ENCODE data around the gene NCF4. TPM values are rescaled to one million over a fixed set of nuclear protein-coding genes. Genes with fewer than 3 reads are reported as not detected.

The NCF4 gene
- total and polyA plus RNA-seq, 9 of the 15 experiments (the other 6 are each of a cell fraction or from before 2014, with no cell fraction given): 0.04 to 0.95 (median 0.33) TPM

DNA sequence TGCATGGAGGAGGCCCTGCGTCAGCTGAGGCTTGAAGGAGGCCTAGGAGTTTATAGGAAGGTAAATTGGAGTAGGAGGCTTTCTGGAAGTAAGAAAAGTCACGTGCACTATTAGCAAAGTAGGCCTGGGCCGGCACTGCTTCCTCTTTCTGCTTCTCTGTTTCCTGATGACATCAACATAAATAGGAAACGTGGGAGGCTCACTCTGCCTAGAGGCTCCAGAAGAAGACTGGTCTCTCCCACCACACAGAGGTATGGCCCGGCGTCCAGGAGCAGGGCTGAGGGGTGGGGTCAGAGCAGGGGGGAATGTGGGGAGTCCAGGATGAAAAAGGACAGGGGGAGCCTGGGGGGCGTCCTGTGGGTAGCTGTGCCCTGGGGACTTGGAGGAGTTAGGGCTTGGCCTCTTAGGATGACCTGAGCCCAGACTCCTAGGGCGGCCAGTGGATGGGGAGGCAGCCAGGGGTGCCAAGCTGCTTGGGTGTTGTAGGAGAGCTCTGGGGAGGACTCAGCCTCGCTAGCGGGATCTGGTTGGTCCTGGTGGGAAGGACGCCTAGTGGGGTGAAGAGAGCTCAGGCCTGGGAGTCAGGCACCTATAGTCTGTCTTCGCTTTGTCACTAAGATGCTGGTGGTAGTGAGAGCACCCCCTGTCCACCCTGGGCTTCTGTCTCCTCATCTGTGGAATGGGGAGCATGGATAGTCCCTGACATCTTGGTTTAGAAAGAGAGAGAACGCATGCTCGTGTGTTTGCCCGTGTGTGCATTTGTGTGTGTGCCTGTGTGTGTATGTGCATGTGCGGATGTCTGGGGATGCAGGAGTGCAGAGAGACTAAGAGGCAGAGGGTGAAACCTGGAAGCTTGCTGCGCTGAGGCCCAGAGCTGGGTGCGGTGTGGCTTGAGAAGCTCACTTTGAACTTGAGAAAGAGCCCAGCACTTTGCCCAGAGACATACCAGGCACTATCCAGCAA, 52.9 kb downstream of the NCF4 start, which contains the start of gene CSF2RB:
CSF2RB (plus strand) TSS at position 202 of the 963 bp plus-strand sequence. CDS start 8,580 bp downstream, outside the sequence.
- ATAC-seq (peak; percentile 61; the same call in 2 of the 3 replicates), FAIRE-seq (no peak), DNase-seq (ENCODE audit: extremely low read depth in 1 of 4, low spot score in 3 of 4) (peak in 1 of 4 experiments; percentile 11)
- BruUV-seq (replicated peaks): no TSS peak
- WGBS (ENCODE audit: insufficient coverage, low coverage, missing lambda C conversion rate): 8% methylated on average over 13 of the region's 18 CpGs
- Histone ChIP-seq H3K9me3 (replicated peaks; ENCODE audit: control insufficient read depth, insufficient read depth, low read depth, low read length) (no peaks in the 10 kb centered on the region), H3K79me2 (ENCODE audit: control insufficient read depth, insufficient read depth, low read length) (no peaks in the 10 kb centered on the region), H3K4me1 (replicated peaks in 1 of 2; ENCODE audit: control insufficient read depth in 2 of 2, insufficient read depth in 2 of 2, low read length in 2 of 2) (peaks cover 0 to 5% of the 10 kb centered on the region in 2 experiments; a peak in 2 of 5 replicates), H3K27me3 (ENCODE audit: control insufficient read depth in 2 of 2, insufficient read depth in 2 of 2, low read length in 2 of 2) (peaks cover 0 to 4% of the 10 kb centered on the region in 2 experiments; a peak in 2 of 5 replicates), H2AFZ (ENCODE audit: low read depth, low read length) (no peak within 1 kb of the TSS), H3K27ac (ENCODE audit: extremely low read depth, low read depth, low read length) (no peak within 1 kb of the TSS), H3K4me2 (ENCODE audit: insufficient read depth, low read length) (no peak within 1 kb of the TSS), H3K36me3 (ENCODE audit: control insufficient read depth, insufficient read depth, low read length) (no peaks in the 10 kb centered on the region), H4K20me1 (replicated peaks; ENCODE audit: control insufficient read depth, insufficient read depth, low read length) (no peaks in the 10 kb centered on the region), H3K9me1 (ENCODE audit: control insufficient read depth, insufficient read depth, low read length) (no peaks in the 10 kb centered on the region), H3K9ac (ENCODE audit: insufficient read depth in 1 of 2, low read depth in 2 of 2, low read length in 2 of 2) (no peak within 1 kb of the TSS; a peak in 1 of 4 replicates), H3K4me3 (no peak within 1 kb of the TSS)
- in situ Hi-C loops (cut with MboI) (no loop called here), intact Hi-C loops (cut with micrococcal nuclease) (no loop called here)
- CTCF ChIA-PET (ENCODE audit: low intra/inter-chr PET ratio): no interaction called here
- POLR2A ChIA-PET: no interaction called here
- TF ChIP-seq BHLHE40 (IDR thresholded peaks at IDR 0.05; ENCODE audit: low read length) (peak; percentile 84), KAT2B (IDR thresholded peaks at IDR 0.05; ENCODE audit: low read depth, low read length) (no peak), MED1 (CRISPR knock-in tag; IDR thresholded peaks at IDR 0.05; ENCODE audit: borderline replicate concordance) (no peak), ATF7 (IDR thresholded peaks at IDR 0.05) (peak; percentile 74), SIX5 (IDR thresholded peaks at IDR 0.05; ENCODE audit: borderline replicate concordance in 1 of 2, insufficient read depth in 1 of 2, low read depth in 1 of 2, low read length in 2 of 2) (no peak)
- TF ChIP-seq, protein P1, sequence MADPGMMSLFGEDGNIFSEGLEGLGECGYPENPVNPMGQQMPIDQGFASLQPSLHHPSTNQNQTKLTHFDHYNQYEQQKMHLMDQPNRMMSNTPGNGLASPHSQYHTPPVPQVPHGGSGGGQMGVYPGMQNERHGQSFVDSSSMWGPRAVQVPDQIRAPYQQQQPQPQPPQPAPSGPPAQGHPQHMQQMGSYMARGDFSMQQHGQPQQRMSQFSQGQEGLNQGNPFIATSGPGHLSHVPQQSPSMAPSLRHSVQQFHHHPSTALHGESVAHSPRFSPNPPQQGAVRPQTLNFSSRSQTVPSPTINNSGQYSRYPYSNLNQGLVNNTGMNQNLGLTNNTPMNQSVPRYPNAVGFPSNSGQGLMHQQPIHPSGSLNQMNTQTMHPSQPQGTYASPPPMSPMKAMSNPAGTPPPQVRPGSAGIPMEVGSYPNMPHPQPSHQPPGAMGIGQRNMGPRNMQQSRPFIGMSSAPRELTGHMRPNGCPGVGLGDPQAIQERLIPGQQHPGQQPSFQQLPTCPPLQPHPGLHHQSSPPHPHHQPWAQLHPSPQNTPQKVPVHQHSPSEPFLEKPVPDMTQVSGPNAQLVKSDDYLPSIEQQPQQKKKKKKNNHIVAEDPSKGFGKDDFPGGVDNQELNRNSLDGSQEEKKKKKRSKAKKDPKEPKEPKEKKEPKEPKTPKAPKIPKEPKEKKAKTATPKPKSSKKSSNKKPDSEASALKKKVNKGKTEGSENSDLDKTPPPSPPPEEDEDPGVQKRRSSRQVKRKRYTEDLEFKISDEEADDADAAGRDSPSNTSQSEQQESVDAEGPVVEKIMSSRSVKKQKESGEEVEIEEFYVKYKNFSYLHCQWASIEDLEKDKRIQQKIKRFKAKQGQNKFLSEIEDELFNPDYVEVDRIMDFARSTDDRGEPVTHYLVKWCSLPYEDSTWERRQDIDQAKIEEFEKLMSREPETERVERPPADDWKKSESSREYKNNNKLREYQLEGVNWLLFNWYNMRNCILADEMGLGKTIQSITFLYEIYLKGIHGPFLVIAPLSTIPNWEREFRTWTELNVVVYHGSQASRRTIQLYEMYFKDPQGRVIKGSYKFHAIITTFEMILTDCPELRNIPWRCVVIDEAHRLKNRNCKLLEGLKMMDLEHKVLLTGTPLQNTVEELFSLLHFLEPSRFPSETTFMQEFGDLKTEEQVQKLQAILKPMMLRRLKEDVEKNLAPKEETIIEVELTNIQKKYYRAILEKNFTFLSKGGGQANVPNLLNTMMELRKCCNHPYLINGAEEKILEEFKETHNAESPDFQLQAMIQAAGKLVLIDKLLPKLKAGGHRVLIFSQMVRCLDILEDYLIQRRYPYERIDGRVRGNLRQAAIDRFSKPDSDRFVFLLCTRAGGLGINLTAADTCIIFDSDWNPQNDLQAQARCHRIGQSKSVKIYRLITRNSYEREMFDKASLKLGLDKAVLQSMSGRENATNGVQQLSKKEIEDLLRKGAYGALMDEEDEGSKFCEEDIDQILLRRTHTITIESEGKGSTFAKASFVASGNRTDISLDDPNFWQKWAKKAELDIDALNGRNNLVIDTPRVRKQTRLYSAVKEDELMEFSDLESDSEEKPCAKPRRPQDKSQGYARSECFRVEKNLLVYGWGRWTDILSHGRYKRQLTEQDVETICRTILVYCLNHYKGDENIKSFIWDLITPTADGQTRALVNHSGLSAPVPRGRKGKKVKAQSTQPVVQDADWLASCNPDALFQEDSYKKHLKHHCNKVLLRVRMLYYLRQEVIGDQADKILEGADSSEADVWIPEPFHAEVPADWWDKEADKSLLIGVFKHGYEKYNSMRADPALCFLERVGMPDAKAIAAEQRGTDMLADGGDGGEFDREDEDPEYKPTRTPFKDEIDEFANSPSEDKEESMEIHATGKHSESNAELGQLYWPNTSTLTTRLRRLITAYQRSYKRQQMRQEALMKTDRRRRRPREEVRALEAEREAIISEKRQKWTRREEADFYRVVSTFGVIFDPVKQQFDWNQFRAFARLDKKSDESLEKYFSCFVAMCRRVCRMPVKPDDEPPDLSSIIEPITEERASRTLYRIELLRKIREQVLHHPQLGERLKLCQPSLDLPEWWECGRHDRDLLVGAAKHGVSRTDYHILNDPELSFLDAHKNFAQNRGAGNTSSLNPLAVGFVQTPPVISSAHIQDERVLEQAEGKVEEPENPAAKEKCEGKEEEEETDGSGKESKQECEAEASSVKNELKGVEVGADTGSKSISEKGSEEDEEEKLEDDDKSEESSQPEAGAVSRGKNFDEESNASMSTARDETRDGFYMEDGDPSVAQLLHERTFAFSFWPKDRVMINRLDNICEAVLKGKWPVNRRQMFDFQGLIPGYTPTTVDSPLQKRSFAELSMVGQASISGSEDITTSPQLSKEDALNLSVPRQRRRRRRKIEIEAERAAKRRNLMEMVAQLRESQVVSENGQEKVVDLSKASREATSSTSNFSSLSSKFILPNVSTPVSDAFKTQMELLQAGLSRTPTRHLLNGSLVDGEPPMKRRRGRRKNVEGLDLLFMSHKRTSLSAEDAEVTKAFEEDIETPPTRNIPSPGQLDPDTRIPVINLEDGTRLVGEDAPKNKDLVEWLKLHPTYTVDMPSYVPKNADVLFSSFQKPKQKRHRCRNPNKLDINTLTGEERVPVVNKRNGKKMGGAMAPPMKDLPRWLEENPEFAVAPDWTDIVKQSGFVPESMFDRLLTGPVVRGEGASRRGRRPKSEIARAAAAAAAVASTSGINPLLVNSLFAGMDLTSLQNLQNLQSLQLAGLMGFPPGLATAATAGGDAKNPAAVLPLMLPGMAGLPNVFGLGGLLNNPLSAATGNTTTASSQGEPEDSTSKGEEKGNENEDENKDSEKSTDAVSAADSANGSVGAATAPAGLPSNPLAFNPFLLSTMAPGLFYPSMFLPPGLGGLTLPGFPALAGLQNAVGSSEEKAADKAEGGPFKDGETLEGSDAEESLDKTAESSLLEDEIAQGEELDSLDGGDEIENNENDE (IDR thresholded peaks at IDR 0.05; ENCODE audit: low read depth, low read length): no peak
- TF ChIP-seq, protein P2, sequence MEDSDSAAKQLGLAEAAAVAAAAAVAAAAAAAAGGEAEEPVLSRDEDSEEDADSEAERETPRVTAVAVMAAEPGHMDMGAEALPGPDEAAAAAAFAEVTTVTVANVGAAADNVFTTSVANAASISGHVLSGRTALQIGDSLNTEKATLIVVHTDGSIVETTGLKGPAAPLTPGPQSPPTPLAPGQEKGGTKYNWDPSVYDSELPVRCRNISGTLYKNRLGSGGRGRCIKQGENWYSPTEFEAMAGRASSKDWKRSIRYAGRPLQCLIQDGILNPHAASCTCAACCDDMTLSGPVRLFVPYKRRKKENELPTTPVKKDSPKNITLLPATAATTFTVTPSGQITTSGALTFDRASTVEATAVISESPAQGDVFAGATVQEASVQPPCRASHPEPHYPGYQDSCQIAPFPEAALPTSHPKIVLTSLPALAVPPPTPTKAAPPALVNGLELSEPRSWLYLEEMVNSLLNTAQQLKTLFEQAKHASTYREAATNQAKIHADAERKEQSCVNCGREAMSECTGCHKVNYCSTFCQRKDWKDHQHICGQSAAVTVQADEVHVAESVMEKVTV (CRISPR knock-in tag; IDR thresholded peaks at IDR 0.05): no peak

Measured in K562 (cell line).